Measurements from ENCODE around the gene SLC6A20.

SLC6A20 gene

DNA sequence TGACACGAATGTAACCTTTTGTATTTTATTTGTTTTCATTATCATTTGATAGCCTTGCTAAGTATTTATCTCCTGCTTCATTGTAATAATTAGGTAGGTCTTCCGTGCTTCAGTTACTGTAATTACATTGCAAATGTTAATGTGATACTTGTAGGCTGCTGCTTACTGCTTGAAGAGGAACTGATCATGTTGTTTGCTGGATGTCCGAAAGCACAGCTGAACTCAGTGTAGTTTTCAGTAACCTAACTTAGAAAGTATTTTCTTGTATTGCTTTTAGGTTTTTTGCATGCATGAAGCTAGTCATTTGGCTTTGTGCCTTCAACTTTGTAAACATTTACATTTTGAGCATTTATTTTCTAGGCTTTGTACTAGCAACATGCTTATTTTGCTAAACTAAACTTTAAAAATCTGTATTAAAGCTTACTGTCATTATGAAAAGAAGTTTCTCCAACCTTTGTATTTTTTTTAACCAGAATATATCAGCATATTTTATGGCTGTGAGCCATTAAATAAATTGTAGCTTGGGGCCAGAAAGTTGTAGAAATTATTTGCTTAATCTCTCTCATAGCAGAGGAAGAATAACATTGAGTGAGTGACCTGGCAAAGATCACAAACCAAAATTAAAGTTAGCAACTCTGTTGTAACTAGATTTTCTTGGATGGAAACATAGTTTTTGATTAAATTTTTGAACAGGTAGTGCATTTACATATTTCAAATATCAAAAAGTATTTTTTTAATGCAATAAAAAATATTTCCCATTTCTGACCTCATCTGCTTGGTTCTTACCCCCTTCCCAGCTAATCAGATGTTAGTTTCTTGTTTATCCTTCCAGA lies 76.5 kb downstream of the SLC6A20 start:
- DNase-seq (ENCODE audit: low read depth in 2 of 2) = no peak

GRCh38 chr3:45716790-45717336 lies 79.5 kb downstream of the SLC6A20 start:
- no peak for DNase-seq (ENCODE audit: low read depth in 2 of 2)

DNA sequence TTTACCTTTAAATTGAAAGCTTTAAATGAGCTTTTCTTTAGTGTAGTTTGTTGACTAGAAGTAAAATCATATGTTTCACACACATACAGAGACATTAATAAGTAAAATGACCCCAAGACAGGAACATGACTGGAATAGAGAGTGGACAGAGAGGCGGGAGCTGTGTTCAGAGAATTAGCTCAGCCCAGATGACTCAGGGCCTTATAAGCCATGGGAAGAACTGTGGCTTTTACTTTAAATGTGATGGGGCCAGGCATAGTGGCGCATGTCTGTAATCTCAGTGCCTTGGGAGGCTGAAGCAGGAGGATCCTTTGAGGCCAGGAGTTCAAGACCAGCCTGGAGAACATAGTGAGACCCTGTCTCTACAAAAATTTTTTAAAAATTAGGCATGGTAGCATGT lies 80.4 kb downstream of the SLC6A20 start:
- DNase-seq (ENCODE audit: low read depth in 2 of 2) = no peak

DNA sequence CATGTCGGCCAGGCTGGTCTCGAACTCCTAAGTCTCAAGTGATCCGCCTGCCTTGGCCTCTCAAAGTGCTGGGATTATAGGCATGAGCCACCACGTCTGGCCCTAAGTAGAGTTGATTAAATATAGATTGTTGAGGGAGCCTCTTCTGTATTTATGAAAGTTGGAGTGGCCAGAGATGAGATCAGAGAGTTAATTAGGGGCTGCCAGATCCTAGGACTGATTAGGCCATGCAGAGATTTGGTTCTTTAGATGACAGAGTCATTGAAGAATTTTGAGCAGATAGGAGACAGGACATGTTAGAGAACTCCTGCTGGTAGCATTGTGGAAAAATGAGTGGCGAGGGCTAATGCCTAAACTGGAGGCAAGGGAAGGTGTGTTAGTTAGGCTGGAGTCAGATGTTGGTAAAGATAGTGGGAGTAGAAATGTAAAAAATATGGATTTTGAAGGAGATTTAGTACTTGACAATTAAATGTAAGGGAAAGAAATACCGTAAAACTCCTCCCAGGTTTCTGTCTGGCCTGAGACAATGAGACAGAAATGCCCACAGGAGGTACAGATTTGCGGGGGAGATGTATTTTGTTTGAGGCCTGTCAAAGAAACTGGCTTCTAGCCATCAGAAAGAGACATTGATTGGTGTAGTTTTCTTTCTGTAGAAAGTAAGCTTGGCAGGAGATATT lies 83.8 kb downstream of the SLC6A20 start:
- DNase-seq (ENCODE audit: low read depth in 2 of 2) = no peak

DNA sequence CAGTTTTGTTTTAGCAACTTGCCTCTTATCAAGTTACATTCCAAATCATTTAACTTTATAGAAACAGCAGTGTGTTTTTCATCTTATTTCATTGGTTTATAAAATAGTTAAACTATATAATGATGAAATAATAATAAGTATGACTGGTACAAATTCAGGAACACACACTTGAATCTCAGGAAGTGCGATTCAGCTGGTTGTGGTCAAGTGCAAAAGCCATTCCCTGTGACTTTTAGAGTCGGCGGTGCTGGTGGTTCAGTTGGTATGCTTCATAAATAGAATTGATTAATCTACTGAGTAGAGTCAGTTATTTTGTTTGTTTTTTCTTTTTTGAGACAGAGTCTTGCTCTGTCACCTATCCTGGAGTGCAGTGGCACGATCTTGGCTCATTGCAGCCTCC lies 84.4 kb downstream of the SLC6A20 start:
- DNase-seq (ENCODE audit: low read depth in 2 of 2) = no peak

- DNase-seq (ENCODE audit: low read depth in 2 of 2) = no peak
Measured at GRCh38 chr3:45705839-45706808, 90.2 kb downstream of the SLC6A20 start.
